Testis (tissue), 2 donors: ENCODE data around the gene MEMO1.

Experiments used
- POLR2A ChIP-seq: fragments of 450-650 bp; IDR thresholded peaks from one replicate; pipeline ENCODE4 v1.6.1; 2017; ENCODE audit warnings: antibody characterized with exemption, mild to moderate bottlenecking, moderate library complexity
- TF ChIP-seq, protein P1 (sequence below), 3 experiments: fragments of 450-650 bp in 2 of 3; fragments of 200-600 bp in 1 of 3; sonication (generic) in 1 of 3; IDR thresholded peaks; one replicate each; pipeline ENCODE4 v1.5.1; 2016 to 2019; ENCODE audit warnings: antibody characterized with exemption in 3 of 3, mild to moderate bottlenecking in 2 of 3, moderate library complexity in 1 of 3

DNA sequence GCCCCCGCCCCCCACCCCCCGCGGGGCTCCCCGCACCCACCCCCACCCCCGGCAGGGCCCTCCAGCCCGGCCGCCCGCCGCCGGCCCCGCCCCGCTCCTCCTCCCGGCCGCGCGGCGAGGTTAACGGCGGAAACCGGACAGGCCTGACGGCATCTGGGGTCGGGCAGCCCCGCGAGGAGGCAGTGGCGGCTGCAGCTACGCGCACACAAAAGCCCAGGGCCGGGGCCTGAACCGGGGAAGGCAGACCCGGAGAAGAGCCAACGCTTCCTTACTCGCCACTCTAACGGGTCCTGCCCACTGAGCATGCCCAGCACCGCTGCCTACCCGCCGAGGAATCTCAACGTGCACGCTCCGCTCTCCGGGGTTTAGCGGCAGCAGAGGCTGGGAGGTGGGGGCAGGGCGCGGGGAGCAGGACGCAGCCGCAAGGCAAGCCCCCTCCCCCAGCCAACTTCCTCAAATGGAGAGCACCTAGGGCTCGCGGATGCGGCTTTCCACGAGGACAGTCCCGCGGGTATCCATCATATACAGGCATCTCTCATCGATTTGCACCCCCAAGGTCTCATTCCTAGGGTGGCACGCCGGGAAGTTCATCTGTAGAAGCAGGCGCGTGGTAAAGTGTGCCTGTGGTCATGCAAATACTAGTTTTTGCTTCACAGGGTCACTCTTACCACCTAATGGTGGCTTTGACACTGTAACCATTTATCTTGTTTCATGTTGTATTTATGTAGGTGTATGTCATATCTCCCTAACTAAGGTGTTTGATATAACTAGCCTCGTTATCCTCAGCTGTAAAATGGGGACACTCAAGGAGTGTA is at the start of gene MEMO1:
- TF ChIP-seq, protein P1, sequence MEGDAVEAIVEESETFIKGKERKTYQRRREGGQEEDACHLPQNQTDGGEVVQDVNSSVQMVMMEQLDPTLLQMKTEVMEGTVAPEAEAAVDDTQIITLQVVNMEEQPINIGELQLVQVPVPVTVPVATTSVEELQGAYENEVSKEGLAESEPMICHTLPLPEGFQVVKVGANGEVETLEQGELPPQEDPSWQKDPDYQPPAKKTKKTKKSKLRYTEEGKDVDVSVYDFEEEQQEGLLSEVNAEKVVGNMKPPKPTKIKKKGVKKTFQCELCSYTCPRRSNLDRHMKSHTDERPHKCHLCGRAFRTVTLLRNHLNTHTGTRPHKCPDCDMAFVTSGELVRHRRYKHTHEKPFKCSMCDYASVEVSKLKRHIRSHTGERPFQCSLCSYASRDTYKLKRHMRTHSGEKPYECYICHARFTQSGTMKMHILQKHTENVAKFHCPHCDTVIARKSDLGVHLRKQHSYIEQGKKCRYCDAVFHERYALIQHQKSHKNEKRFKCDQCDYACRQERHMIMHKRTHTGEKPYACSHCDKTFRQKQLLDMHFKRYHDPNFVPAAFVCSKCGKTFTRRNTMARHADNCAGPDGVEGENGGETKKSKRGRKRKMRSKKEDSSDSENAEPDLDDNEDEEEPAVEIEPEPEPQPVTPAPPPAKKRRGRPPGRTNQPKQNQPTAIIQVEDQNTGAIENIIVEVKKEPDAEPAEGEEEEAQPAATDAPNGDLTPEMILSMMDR (IDR thresholded peaks at IDR 0.05), result peak in 1 of 3 experiments; percentile 5
- TF ChIP-seq POLR2A, result no peak
